Lower lobe of right lung (tissue), 2 donors: Measurements from ENCODE around the gene TBC1D19. TPM values are rescaled to one million over a fixed set of nuclear protein-coding genes. Genes with fewer than 3 reads are reported as not detected.

Experiments
- ATAC-seq, 2 donors: fragments of 200-7000 bp; cut with Tn5 transposase; one replicate each; pipeline ENCODE4 v1.9.1; 2020 to 2022; ENCODE audit warnings: mild to moderate bottlenecking in 2 of 2, moderate library complexity in 2 of 2
- DNase-seq: peaks from one replicate; pipeline ENCODE4 v3.0.0-alpha.2; 2020
- H3K27ac ChIP-seq: fragments of 200-600 bp; one replicate; pipeline ENCODE4 v1.8.0; 2022
- H3K27me3 ChIP-seq: fragments of 200-600 bp; one replicate; pipeline ENCODE4 v1.8.0; 2022; ENCODE audit warnings: low read depth
- H3K36me3 ChIP-seq: fragments of 200-600 bp; one replicate; pipeline ENCODE4 v1.8.0; 2022; ENCODE audit warnings: mild to moderate bottlenecking
- H3K4me1 ChIP-seq: fragments of 200-600 bp; one replicate; pipeline ENCODE4 v1.8.0; 2022
- H3K4me3 ChIP-seq: fragments of 200-600 bp; one replicate; pipeline ENCODE4 v1.8.0; 2022; ENCODE audit warnings: mild to moderate bottlenecking
- H3K9me3 ChIP-seq: fragments of 200-600 bp; one replicate; pipeline ENCODE4 v1.8.0; 2022
- intact Hi-C: fragments of 100-400 bp; cut with DNase I; formaldehyde crosslinking; loops from one replicate; pipeline ENCODE4 v1.11.0; 2022
- total RNA-seq: library from RNA; stranded (reverse); fragmentation: NEBNext Ultra II Directional; extraction: Animal tissue kit (Norgen Biotek cat#: 25700); gene quantifications from one replicate; pipeline ENCODE4 v1.2.1, GENCODE V29; 2021
- TF ChIP-seq, protein P1 (sequence below): fragments of 200-600 bp; IDR thresholded peaks from one replicate; pipeline ENCODE4 v1.8.0; 2022; ENCODE audit warnings: antibody characterized with exemption, mild to moderate bottlenecking
- donor health status: DM: no; HTN: yes; CAD: no; lungs with severe emphysema.

TBC1D19 gene
- total RNA-seq, 1 donor from 2014 or later = 12.5 TPM

DNA sequence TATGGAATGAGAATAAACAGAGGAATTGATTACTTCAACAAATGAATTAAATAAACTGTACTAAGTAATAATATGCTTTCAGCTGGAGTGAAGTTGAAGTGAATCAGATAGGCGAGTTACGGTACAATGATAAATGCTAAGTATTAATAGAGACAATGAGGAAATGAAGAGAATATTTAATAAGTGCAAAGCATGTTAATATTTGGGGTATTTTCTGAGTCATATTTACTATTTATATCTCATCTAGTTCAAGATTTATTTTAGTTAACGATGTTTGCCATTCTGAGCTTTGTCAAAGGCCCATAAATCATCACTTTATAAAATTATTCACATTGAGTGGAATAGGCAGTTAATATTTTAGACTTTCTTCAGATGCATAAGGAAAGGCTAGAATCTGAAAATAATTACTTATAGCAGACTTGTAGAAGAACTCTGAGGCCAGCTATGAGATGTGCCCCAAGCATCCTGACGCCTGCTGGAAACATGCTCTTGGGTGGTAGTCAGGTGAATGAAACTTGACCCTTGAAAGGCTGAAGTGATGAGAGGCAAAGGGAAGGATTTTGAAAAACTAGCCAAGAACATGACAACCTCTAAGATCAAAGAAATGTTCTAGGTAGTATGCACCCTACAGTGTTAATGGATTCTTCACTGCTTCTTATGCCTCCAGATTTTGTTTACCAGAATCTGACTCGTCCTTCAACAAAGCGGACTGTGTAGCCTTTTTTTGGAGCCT lies 142.9 kb downstream of the TBC1D19 start:
- DNase-seq (no peak), ATAC-seq (no peak)
- Histone ChIP-seq H3K27ac (no peak overlapping the region), H3K9me3 (no peaks in the 10 kb centered on the region), H3K36me3 (no peaks in the 10 kb centered on the region), H3K4me3 (no peak overlapping the region), H3K27me3 (no peaks in the 10 kb centered on the region), H3K4me1 (no peaks in the 10 kb centered on the region)
- TF ChIP-seq, protein P1, sequence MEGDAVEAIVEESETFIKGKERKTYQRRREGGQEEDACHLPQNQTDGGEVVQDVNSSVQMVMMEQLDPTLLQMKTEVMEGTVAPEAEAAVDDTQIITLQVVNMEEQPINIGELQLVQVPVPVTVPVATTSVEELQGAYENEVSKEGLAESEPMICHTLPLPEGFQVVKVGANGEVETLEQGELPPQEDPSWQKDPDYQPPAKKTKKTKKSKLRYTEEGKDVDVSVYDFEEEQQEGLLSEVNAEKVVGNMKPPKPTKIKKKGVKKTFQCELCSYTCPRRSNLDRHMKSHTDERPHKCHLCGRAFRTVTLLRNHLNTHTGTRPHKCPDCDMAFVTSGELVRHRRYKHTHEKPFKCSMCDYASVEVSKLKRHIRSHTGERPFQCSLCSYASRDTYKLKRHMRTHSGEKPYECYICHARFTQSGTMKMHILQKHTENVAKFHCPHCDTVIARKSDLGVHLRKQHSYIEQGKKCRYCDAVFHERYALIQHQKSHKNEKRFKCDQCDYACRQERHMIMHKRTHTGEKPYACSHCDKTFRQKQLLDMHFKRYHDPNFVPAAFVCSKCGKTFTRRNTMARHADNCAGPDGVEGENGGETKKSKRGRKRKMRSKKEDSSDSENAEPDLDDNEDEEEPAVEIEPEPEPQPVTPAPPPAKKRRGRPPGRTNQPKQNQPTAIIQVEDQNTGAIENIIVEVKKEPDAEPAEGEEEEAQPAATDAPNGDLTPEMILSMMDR = no peak
- intact Hi-C loops = no loop called here

DNA sequence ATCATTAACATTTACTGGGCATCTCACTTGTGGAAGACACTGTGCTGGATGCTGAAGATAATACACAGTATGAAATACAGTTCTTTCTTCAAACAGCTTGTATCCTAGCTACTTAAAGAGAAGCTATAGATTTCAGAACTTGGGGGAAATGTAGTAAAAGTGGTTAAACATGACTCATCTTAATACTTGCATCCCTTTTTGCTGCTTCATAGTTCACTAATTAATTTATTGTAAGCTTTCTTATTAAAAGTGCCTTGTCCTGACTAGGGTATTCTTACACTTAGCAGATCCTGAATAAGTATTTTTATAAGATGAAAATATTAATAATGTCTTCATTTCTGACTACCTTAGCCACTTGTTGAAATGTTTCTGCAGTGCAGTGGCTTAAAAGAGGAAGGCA lies 144.0 kb downstream of the TBC1D19 start:
- no peak for DNase-seq
- intact Hi-C loops = no loop called here
- Histone ChIP-seq H3K4me1 (no peaks in the 10 kb centered on the region), H3K4me3 (no peak overlapping the region), H3K36me3 (no peaks in the 10 kb centered on the region), H3K27me3 (no peaks in the 10 kb centered on the region), H3K27ac (no peak overlapping the region), H3K9me3 (no peaks in the 10 kb centered on the region)
- no peak for ATAC-seq
- TF ChIP-seq, protein P1 = no peak

DNA sequence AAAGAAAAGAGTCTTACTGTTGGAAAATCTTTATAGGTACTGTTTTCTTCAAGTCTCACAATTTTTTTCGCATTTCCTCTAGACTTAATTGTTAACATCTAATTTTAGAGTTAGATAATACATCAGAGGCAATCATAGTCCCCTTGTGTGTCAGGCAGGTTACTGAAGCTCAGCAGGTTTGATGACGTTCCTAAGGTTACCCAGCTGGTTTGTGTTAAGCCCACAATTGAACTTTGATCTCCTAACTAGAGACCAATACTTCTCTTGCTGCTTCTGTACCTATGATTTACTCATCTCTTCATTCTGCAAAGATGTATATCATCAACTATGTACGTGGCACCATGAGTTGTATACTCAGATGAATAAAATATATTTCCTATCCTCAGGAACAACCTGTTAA lies 145.1 kb downstream of the TBC1D19 start:
- intact Hi-C loops = no loop called here
- Histone ChIP-seq H3K36me3 (no peaks in the 10 kb centered on the region), H3K4me3 (no peak overlapping the region), H3K27me3 (no peaks in the 10 kb centered on the region), H3K4me1 (no peaks in the 10 kb centered on the region), H3K27ac (no peak overlapping the region), H3K9me3 (no peaks in the 10 kb centered on the region)
- no peak for DNase-seq
- ATAC-seq = no peak
- TF ChIP-seq, protein P1 = no peak

DNA sequence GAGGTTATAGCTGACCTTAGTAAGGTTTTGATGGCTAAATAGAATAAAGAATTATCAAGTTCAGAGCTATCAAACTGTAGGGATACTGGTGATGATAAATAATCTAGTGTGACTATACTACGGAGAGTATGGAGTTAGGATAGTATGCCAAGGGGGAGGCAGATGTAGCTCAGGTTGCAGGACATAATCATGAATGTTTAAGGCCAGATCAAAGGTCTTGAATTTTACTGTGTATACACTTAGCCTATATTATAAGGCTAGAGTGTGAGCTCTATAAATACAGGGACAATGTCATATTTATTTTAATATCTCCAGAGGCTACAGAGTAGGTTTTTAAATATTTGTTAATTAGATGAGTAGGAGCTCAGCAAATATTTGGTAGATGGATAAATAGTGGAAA lies 145.7 kb downstream of the TBC1D19 start:
- H3K36me3 ChIP-seq = no peaks in the 10 kb centered on the region
- ATAC-seq = no peak
- intact Hi-C loops = no loop called here

DNA sequence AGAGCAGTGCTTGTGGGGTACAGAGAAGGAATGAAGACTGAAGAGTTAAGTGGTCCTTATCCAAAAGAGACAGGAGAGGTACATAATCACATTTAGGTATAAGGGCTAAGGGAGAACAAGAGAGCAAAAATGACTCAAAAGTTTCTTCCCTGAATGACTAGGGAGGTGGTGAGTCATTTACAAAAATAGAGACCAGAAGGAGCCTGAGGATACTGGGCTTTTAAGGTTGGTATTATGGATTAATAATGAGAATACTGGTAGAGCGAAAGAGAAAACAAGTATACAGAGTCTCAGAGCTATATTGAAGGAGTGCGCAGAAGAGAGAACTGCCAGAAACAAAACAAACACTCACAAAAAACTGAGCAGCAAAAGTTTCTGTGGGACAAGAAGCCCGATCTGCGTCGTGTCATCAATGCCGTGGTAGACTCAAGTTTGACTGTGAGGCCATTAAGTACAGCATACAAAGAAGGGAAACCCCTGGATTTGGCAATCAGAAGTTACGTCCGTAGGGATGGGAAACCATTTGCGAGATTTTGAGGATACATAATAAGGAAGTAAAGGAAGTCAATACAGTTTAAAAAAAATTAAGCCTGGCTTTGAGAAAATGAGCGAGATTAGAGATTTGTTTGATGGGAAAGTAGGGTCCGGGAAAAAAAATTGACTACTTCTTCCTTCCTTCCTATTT lies 147.6 kb downstream of the TBC1D19 start:
- no peak overlapping the region for H3K27ac ChIP-seq
- TF ChIP-seq, protein P1 = no peak

More for the DNA sequence above, 145.7 kb downstream of the TBC1D19 start:
- no peak overlapping the region for H3K27ac ChIP-seq
- no peak for DNase-seq
- H3K4me1 ChIP-seq = no peaks in the 10 kb centered on the region
- H3K4me3 ChIP-seq = no peak overlapping the region
- H3K9me3 ChIP-seq = no peaks in the 10 kb centered on the region
- TF ChIP-seq, protein P1 = no peak
- H3K27me3 ChIP-seq = no peaks in the 10 kb centered on the region

More for the DNA sequence above, 147.6 kb downstream of the TBC1D19 start:
- intact Hi-C loops = no loop called here
- Histone ChIP-seq H3K36me3 (no peaks in the 10 kb centered on the region), H3K4me3 (no peak overlapping the region), H3K27me3 (no peaks in the 10 kb centered on the region), H3K4me1 (no peaks in the 10 kb centered on the region), H3K9me3 (no peaks in the 10 kb centered on the region)
- no peak for ATAC-seq
- DNase-seq = no peak
